Neural progenitor cell (in vitro differentiated cells): ENCODE results near the gene KLK10. TPM values are rescaled to one million over a fixed set of nuclear protein-coding genes. Genes with fewer than 3 reads are reported as not detected.

Experiments used
- DNase-seq: peaks from one replicate; pipeline ENCODE4 v3.0.0-alpha.2; 2016; ENCODE audit warnings: low spot score
- H2AFZ ChIP-seq: fragments of 200-600 bp; sonication (generic); replicated peaks from 2 replicates; pipeline ENCODE4 v1.6.1; 2016; ENCODE audit warnings: antibody characterized with exemption
- H3F3A ChIP-seq: fragments of 200-600 bp; sonication (generic); 2 replicates; pipeline ENCODE4 v1.6.1; 2016; ENCODE audit warnings: antibody characterized with exemption, low read depth
- H3K27ac ChIP-seq: fragments of 200-600 bp; sonication (generic); 2 replicates; pipeline ENCODE4 v1.5.1; 2016; ENCODE audit warnings: mild to moderate bottlenecking
- H3K27me3 ChIP-seq: fragments of 200-600 bp; sonication (generic); 2 replicates; pipeline ENCODE4 v1.6.1; 2016; ENCODE audit warnings: mild to moderate bottlenecking, moderate library complexity
- H3K36me3 ChIP-seq: fragments of 200-600 bp; sonication (generic); 2 replicates; pipeline ENCODE4 v1.5.1; 2016
- H3K4me1 ChIP-seq: fragments of 200-600 bp; sonication (generic); 2 replicates; pipeline ENCODE4 v1.6.1; 2016; ENCODE audit warnings: mixed run types
- H3K4me2 ChIP-seq: fragments of 200-600 bp; sonication (generic); 2 replicates; pipeline ENCODE4 v1.6.1; 2016
- H3K4me3 ChIP-seq: fragments of 200-600 bp; sonication (generic); 2 replicates; pipeline ENCODE4 v1.5.1; 2016
- H3K79me2 ChIP-seq: fragments of 200-600 bp; sonication (generic); 2 replicates; pipeline ENCODE4 v1.6.1; 2016; ENCODE audit warnings: low read depth
- H3K9ac ChIP-seq: fragments of 200-600 bp; sonication (generic); 2 replicates; pipeline ENCODE4 v1.6.1; 2016
- H3K9me3 ChIP-seq: fragments of 200-600 bp; sonication (generic); 2 replicates; pipeline ENCODE4 v1.5.1; 2016; ENCODE audit warnings: low read depth
- H4K20me1 ChIP-seq: fragments of 200-600 bp; sonication (generic); 2 replicates; pipeline ENCODE4 v1.6.1; 2016; ENCODE audit warnings: low read depth
- H3K27ac Mint-ChIP-seq: 3 replicates; pipeline ENCODE4 v1.8.0; 2021; ENCODE audit warnings: mixed read lengths
- H3K27me3 Mint-ChIP-seq: 2 replicates; pipeline ENCODE4 v1.8.0; 2022; ENCODE audit warnings: low read depth, mild to moderate bottlenecking, inconsistent platforms, moderate library complexity, mixed read lengths; ENCODE audit not compliant: insufficient read depth
- H3K36me3 Mint-ChIP-seq: 3 replicates; pipeline ENCODE4 v1.8.0; 2021; ENCODE audit warnings: mixed read lengths
- H3K4me1 Mint-ChIP-seq: 3 replicates; pipeline ENCODE4 v1.8.0; 2021; ENCODE audit warnings: mixed read lengths
- H3K4me3 Mint-ChIP-seq: 3 replicates; pipeline ENCODE4 v1.8.0; 2021; ENCODE audit warnings: mild to moderate bottlenecking, moderate library complexity, mixed read lengths
- H3K9me3 Mint-ChIP-seq: 3 replicates; pipeline ENCODE4 v1.8.0; 2020; ENCODE audit warnings: mixed read lengths
- CTCF ChIP-seq: fragments of 200-600 bp; sonication (generic); IDR thresholded peaks from 2 replicates; pipeline ENCODE4 v1.5.1; 2017; ENCODE audit warnings: antibody characterized with exemption, mild to moderate bottlenecking
- EZH2 ChIP-seq: fragments of 200-600 bp; sonication (generic); IDR thresholded peaks from 2 replicates; pipeline ENCODE4 v1.6.1; 2017; ENCODE audit warnings: antibody characterized with exemption, mild to moderate bottlenecking, moderate library complexity
- EZH2phosphoT487 ChIP-seq: fragments of 200-600 bp; sonication (generic); IDR thresholded peaks from 2 replicates; pipeline ENCODE4 v1.6.1; 2017; ENCODE audit warnings: antibody characterized with exemption
- total RNA-seq: library from RNA; depleted of rRNA; stranded (reverse); fragments of >200 nt; gene quantifications from 2 replicates; pipeline ENCODE4 v1.2.3, GENCODE V29; 2015; ENCODE audit warnings: low replicate concordance

The KLK10 gene
- total RNA-seq, 1 donor from 2014 or later, result not detected

- Histone ChIP-seq H3F3A (no peaks in the 10 kb centered on the region), H3K4me3 (no peak overlapping the region), H3K79me2 (no peaks in the 10 kb centered on the region), H4K20me1 (no peaks in the 10 kb centered on the region), H3K36me3 (no peaks in the 10 kb centered on the region), H3K27me3 (no peaks in the 10 kb centered on the region), H3K9ac (no peak overlapping the region), H3K4me1 (peaks cover 25% of the 10 kb centered on the region), H2AFZ (no peak overlapping the region), H3K27ac (no peak overlapping the region), H3K4me2 (no peak overlapping the region), H3K9me3 (no peaks in the 10 kb centered on the region)
- H3K27me3 Mint-ChIP-seq, result peaks cover 23% of the 10 kb centered on the region
- no peak for TF ChIP-seq EZH2
- TF ChIP-seq CTCF, result no peak
- TF ChIP-seq EZH2phosphoT487, result no peak
- no peaks in the 10 kb centered on the region for H3K36me3 Mint-ChIP-seq
- DNase-seq, result no peak
- H3K27ac Mint-ChIP-seq, result no peak overlapping the region
- peaks cover 3% of the 10 kb centered on the region for H3K4me1 Mint-ChIP-seq
- peaks cover 3% of the 10 kb centered on the region for H3K9me3 Mint-ChIP-seq
- no peak overlapping the region for H3K4me3 Mint-ChIP-seq
These were observed 6.5 kb upstream of the KLK10 start for GRCh38 chr19:51025809-51026553.

- Histone ChIP-seq H3F3A (peaks cover 4% of the 10 kb centered on the region), H3K79me2 (no peaks in the 10 kb centered on the region), H3K9ac (no peak overlapping the region), H2AFZ (no peak overlapping the region), H4K20me1 (no peaks in the 10 kb centered on the region), H3K9me3 (no peaks in the 10 kb centered on the region), H3K36me3 (no peaks in the 10 kb centered on the region), H3K27ac (no peak overlapping the region), H3K27me3 (peaks cover 5% of the 10 kb centered on the region), H3K4me3 (no peak overlapping the region), H3K4me1 (peaks cover 25% of the 10 kb centered on the region), H3K4me2 (no peak overlapping the region)
- DNase-seq, result no peak
- Mint-ChIP-seq H3K36me3 (no peaks in the 10 kb centered on the region), H3K27ac (no peak overlapping the region), H3K27me3 (peaks cover 20% of the 10 kb centered on the region), H3K4me1 (peaks cover 3% of the 10 kb centered on the region), H3K4me3 (no peak overlapping the region), H3K9me3 (peaks cover 3% of the 10 kb centered on the region)
- TF ChIP-seq EZH2 (no peak), EZH2phosphoT487 (no peak), CTCF (no peak)
These were observed 5.9 kb upstream of the KLK10 start for GRCh38 chr19:51025401-51025800.

- no peak overlapping the region for H3K4me3 Mint-ChIP-seq
- Histone ChIP-seq H2AFZ (no peak overlapping the region), H3K36me3 (no peaks in the 10 kb centered on the region), H3K4me3 (no peak overlapping the region), H3K9me3 (no peaks in the 10 kb centered on the region), H3K4me1 (peaks cover 25% of the 10 kb centered on the region), H4K20me1 (peaks cover 1% of the 10 kb centered on the region), H3F3A (peaks cover 7% of the 10 kb centered on the region), H3K9ac (no peak overlapping the region), H3K27me3 (peaks cover 10% of the 10 kb centered on the region), H3K4me2 (no peak overlapping the region), H3K27ac (no peak overlapping the region), H3K79me2 (no peaks in the 10 kb centered on the region)
- no peak overlapping the region for H3K27ac Mint-ChIP-seq
- no peaks in the 10 kb centered on the region for H3K36me3 Mint-ChIP-seq
- peaks cover 3% of the 10 kb centered on the region for H3K9me3 Mint-ChIP-seq
- H3K4me1 Mint-ChIP-seq, result peaks cover 3% of the 10 kb centered on the region
- H3K27me3 Mint-ChIP-seq, result peaks cover 22% of the 10 kb centered on the region
- no peak for DNase-seq
- TF ChIP-seq EZH2phosphoT487 (no peak), EZH2 (no peak), CTCF (no peak)
These were observed 5.4 kb upstream of the KLK10 start for GRCh38 chr19:51024924-51025323.
